ENCODE data around the gene SETD1B. TPM values are rescaled to one million over a fixed set of nuclear protein-coding genes. Genes with fewer than 3 reads are reported as not detected.
"Not testable (repeated sequence)": the region's sequence is repeated elsewhere in the genome, so short reads cannot be mapped to it uniquely, and the experiment has no call there.

The SETD1B gene
- total RNA-seq (10 to 100 TPM in 5 of 9 donors, 1 to 10 TPM in 4; 6.2 to 17.0 (median 12.0) TPM), polyA plus RNA-seq (1 to 10 TPM; 6.9 to 7.2 TPM)
- long read RNA-seq, donor 1, partial matches to known transcripts, result 3 of 8 reads
- long read RNA-seq, donor 1, other reads (novel, unspliced or antisense), result 5 of 8 reads
- long read RNA-seq, donor 2, partial matches to known transcripts, result 0 of 2 reads
- long read RNA-seq, donor 2, other reads (novel, unspliced or antisense), result 2 of 2 reads
- long read RNA-seq, donor 3, partial matches to known transcripts, result 0 of 4 reads
- long read RNA-seq, donor 3, other reads (novel, unspliced or antisense), result 4 of 4 reads

GRCh38 chr12:121803861-121804416 is at the start of gene SETD1B:
SETD1B (plus strand) TSS chr12:121804009; CDS start chr12:121804738, 729 bp downstream.
- WGBS, 4 donors, result 1 to 3% (median 1%) methylated on average over 18 to 74 of the region's 74 CpGs
- ATAC-seq (peak in 2 of 4 donors; percentile 22 to 31), DNase-seq (peak; percentile 75 to 84 (median 80))
- TF ChIP-seq POLR2A (IDR thresholded peaks at IDR 0.05) (peak in 1 of 2 donors; percentile 32), CTCF (IDR thresholded peaks at IDR 0.05) (no peak)
- peaks cover 0 to 23% (median 16%) of the 10 kb centered on the region in 9 donors for H3K36me3 ChIP-seq
- H3K27me3 ChIP-seq, result no peaks in the 10 kb centered on the region
- peak within 1 kb of the TSS; percentile 99 to 100 (median 100) for H3K27ac ChIP-seq
- peak within 1 kb of the TSS; percentile 64 to 89 (median 78) for H3K4me3 ChIP-seq
- H3K4me1 ChIP-seq, result peaks cover 8 to 57% (median 26%) of the 10 kb centered on the region in 12 donors
- H3K9me3 ChIP-seq, result no peaks in the 10 kb centered on the region
- intact Hi-C loops (cut with DNase I), result no loop called here

GRCh38 chr12:121754836-121755235 is 49.0 kb upstream of the SETD1B start:
- Histone ChIP-seq H3K27me3 (no peaks in the 10 kb centered on the region), H3K27ac (peak overlapping the region in 7 of 12 donors; percentile 41 to 80 (median 72)), H3K9me3 (no peaks in the 10 kb centered on the region), H3K4me1 (peaks cover 0 to 19% (median 10%) of the 10 kb centered on the region in 12 donors), H3K36me3 (peaks cover 0 to 11% (median 0%) of the 10 kb centered on the region in 9 donors), H3K4me3 (no peak overlapping the region)
- ATAC-seq (no peak), DNase-seq (no peak)
- intact Hi-C loops (cut with DNase I), result loop anchor here in 1 of 10 donors (5.0 kb wide), 1 partner anchor 43 kb away; the partner anchor contains the start of gene TMEM120B
- 93 to 98% (median 94%) methylated on average over 11 of the region's 11 CpGs for WGBS, 4 donors
- TF ChIP-seq POLR2A (IDR thresholded peaks at IDR 0.05) (no peak), CTCF (IDR thresholded peaks at IDR 0.05) (no peak)

GRCh38 chr12:121755591-121755990 is 48.2 kb upstream of the SETD1B start:
- intact Hi-C loops (cut with DNase I), result no loop called here

GRCh38 chr12:121758536-121758935 is 45.3 kb upstream of the SETD1B start:
- H3K9me3 ChIP-seq; DNase-seq; H3K27me3 ChIP-seq; H3K27ac ChIP-seq; ATAC-seq; intact Hi-C loops (cut with DNase I); H3K36me3 ChIP-seq; H3K4me3 ChIP-seq: not testable (repeated sequence)
- 94 to 95% (median 95%) methylated on average over 17 to 22 of the region's 22 CpGs for WGBS, 4 donors
- peaks cover 0 to 30% (median 14%) of the 10 kb centered on the region in 12 donors for H3K4me1 ChIP-seq

More at GRCh38 chr12:121755591-121755990, 48.2 kb upstream of the SETD1B start:
- Histone ChIP-seq H3K27ac (no peak overlapping the region), H3K36me3 (peaks cover 0 to 8% (median 0%) of the 10 kb centered on the region in 9 donors), H3K4me1 (peaks cover 0 to 19% (median 10%) of the 10 kb centered on the region in 12 donors), H3K27me3 (no peaks in the 10 kb centered on the region), H3K9me3 (no peaks in the 10 kb centered on the region), H3K4me3 (no peak overlapping the region)
- TF ChIP-seq CTCF (IDR thresholded peaks at IDR 0.05) (no peak), POLR2A (IDR thresholded peaks at IDR 0.05) (no peak)
- DNase-seq (no peak), ATAC-seq (no peak)
- WGBS, 4 donors, result 96 to 98% (median 97%) methylated on average over 3 of the region's 3 CpGs

Data from heart left ventricle (tissue), 16 donors.